ENCODE results near the gene SLC43A1.

GRCh38 chr11:57484141-57484710 is 31.3 kb downstream of the SLC43A1 start:
- TF ChIP-seq CTCF (conservative IDR thresholded peaks at IDR 0.05) (no peak), ZFX (IDR thresholded peaks at IDR 0.05) (no peak)

All from C4-2B (cell line).